ENCODE data around the gene ZNF581.

- TF ChIP-seq CTCF (tag by site-specific recombination; IDR thresholded peaks at IDR 0.05): no peak
- TF ChIP-seq ZNF423 (tag by site-specific recombination; IDR thresholded peaks at IDR 0.05): no peak
- TF ChIP-seq TRIM28 (IDR thresholded peaks at IDR 0.05; ENCODE audit: borderline replicate concordance, low read length): no peak
- TF ChIP-seq ZNF660 (tag by site-specific recombination; IDR thresholded peaks at IDR 0.05): no peak
- TF ChIP-seq ZFP41 (tag by site-specific recombination; IDR thresholded peaks at IDR 0.05; ENCODE audit: borderline replicate concordance): no peak
- TF ChIP-seq ZNF561 (tag by site-specific recombination; IDR thresholded peaks at IDR 0.05; ENCODE audit: borderline replicate concordance): no peak
- no peak for TF ChIP-seq ZNF18 (tag by site-specific recombination; IDR thresholded peaks at IDR 0.05)
- no peak for TF ChIP-seq KLF16 (tag by site-specific recombination; IDR thresholded peaks at IDR 0.05)
Measured at GRCh38 chr19:55640043-55640576, 3.3 kb upstream of the ZNF581 start.
